RWPE2 (cell line): Measurements from ENCODE around the gene GPR78.

ENCODE experiments used
- ATAC-seq: fragments of 200-7000 bp; cut with Tn5 transposase; 3 replicates; pipeline ENCODE4 v1.9.1; 2021; ENCODE audit warnings: low read depth
- DNase-seq: peaks from one replicate; pipeline ENCODE4 v3.0.0-alpha.2; 2020; ENCODE audit warnings: low spot score
- H3K27ac ChIP-seq: fragments of 450-650 bp; 2 replicates; pipeline ENCODE4 v1.5.1; 2017; ENCODE audit warnings: mild to moderate bottlenecking; ENCODE audit not compliant: poor library complexity, severe bottlenecking
- H3K27me3 ChIP-seq: fragments of 250-450 bp; sonication (Bioruptor Pico); 2 replicates; pipeline ENCODE4 v1.5.1; 2021; ENCODE audit warnings: mild to moderate bottlenecking, moderate library complexity; ENCODE audit not compliant: insufficient read depth, poor library complexity, severe bottlenecking
- H3K36me3 ChIP-seq: fragments of 250-450 bp; sonication (Bioruptor Pico); 2 replicates; pipeline ENCODE4 v1.5.1; 2020; ENCODE audit warnings: low read depth, mild to moderate bottlenecking, moderate library complexity
- H3K4me1 ChIP-seq: fragments of 250-450 bp; sonication (Bioruptor Pico); 2 replicates; pipeline ENCODE4 v1.5.1; 2021; ENCODE audit warnings: mild to moderate bottlenecking, moderate library complexity; ENCODE audit not compliant: insufficient read depth, poor library complexity, severe bottlenecking
- H3K4me3 ChIP-seq: fragments of 250-450 bp; sonication (Bioruptor Pico); 2 replicates; pipeline ENCODE4 v1.5.1; 2021; ENCODE audit warnings: mild to moderate bottlenecking, moderate library complexity; ENCODE audit not compliant: severe bottlenecking
- H3K9me3 ChIP-seq: fragments of 250-450 bp; sonication (Bioruptor Pico); 2 replicates; pipeline ENCODE4 v1.5.1; 2021; ENCODE audit warnings: mild to moderate bottlenecking, moderate library complexity; ENCODE audit not compliant: severe bottlenecking
- TF ChIP-seq, protein P1 (sequence below): fragments of 450-650 bp; IDR thresholded peaks from one replicate; pipeline ENCODE4 v1.5.1; 2017; ENCODE audit warnings: mild to moderate bottlenecking, moderate library complexity; ENCODE audit not compliant: poor library complexity, severe bottlenecking

GPR78 gene

DNA sequence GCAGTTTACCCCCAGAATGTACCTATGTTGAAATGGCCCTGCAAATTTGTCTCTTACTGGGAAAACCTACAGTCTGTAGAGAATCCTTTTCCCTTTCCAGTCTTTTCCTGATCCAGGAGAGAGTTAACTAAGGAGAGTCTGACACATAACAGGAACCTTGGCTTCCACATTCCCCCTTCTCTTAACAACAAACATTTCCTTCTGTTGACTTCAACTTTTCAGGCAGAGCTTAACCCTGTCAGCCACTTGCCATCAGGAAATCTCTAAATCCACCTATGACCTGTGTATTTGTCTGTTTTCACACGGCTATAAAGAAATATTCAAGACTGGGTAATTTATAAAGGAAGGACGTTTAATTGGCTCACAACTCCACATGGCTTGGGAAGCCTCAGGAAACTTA, 45.6 kb upstream of the GPR78 start:
- peak overlapping the region; percentile 48 for H3K27ac ChIP-seq
- H3K36me3 ChIP-seq: no peaks in the 10 kb centered on the region
- H3K9me3 ChIP-seq: peaks cover 2% of the 10 kb centered on the region
- no peaks in the 10 kb centered on the region for H3K27me3 ChIP-seq
- ATAC-seq (no peak), DNase-seq (no peak)
- TF ChIP-seq, protein P1, sequence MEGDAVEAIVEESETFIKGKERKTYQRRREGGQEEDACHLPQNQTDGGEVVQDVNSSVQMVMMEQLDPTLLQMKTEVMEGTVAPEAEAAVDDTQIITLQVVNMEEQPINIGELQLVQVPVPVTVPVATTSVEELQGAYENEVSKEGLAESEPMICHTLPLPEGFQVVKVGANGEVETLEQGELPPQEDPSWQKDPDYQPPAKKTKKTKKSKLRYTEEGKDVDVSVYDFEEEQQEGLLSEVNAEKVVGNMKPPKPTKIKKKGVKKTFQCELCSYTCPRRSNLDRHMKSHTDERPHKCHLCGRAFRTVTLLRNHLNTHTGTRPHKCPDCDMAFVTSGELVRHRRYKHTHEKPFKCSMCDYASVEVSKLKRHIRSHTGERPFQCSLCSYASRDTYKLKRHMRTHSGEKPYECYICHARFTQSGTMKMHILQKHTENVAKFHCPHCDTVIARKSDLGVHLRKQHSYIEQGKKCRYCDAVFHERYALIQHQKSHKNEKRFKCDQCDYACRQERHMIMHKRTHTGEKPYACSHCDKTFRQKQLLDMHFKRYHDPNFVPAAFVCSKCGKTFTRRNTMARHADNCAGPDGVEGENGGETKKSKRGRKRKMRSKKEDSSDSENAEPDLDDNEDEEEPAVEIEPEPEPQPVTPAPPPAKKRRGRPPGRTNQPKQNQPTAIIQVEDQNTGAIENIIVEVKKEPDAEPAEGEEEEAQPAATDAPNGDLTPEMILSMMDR: no peak
- H3K4me1 ChIP-seq: peaks cover 41% of the 10 kb centered on the region
- no peak overlapping the region for H3K4me3 ChIP-seq

DNA sequence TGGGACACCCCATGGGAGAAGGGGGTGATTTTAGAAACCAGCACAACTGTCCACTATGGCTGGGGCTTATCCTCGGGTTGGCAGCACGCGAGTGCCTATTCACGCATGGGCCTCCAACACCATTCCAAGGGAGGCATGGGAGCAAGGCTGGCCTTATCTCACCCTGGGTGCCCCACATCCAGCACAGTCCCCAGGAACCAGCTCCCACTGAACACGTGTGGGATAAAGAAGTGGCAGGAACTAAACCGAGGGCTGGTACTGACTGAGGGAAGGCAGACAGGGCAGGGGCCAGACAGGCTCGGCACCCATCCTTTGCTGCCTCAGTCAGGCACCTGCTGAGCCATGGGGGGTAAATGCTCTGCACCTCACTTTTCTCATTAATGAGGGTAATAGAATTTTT, 43.7 kb upstream of the GPR78 start:
- TF ChIP-seq, protein P1: no peak
- H3K9me3 ChIP-seq: no peaks in the 10 kb centered on the region
- no peak for ATAC-seq
- H3K4me3 ChIP-seq: no peak overlapping the region
- no peaks in the 10 kb centered on the region for H3K36me3 ChIP-seq
- peak; percentile 23 for DNase-seq
- peaks cover 41% of the 10 kb centered on the region for H3K4me1 ChIP-seq
- H3K27me3 ChIP-seq: no peaks in the 10 kb centered on the region
- peak overlapping the region; percentile 55 for H3K27ac ChIP-seq

DNA sequence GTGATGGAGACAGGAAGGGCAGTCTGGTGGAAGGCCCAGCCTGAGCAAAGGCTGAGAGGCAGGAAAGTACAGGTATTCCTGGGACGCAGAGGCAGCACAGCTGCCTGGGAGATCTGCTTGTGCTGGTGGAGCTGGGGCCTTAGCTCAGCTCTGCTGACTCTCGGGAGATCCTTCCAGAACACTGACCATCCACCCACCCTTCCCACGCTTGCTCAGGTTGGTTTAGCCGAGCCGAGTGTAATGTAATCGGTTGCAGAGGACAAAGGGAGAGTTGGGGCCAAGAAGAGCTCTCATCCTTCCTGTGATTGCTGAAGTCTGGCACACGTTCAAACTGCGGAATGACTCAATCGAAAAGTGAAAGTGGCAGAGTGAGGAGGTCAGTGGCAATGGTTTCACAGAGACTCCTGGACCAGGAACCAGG, 43.1 kb upstream of the GPR78 start:
- no peaks in the 10 kb centered on the region for H3K9me3 ChIP-seq
- no peaks in the 10 kb centered on the region for H3K36me3 ChIP-seq
- H3K4me1 ChIP-seq: peaks cover 41% of the 10 kb centered on the region
- H3K27ac ChIP-seq: peak overlapping the region; percentile 55
- TF ChIP-seq, protein P1: no peak
- no peak overlapping the region for H3K4me3 ChIP-seq
- ATAC-seq (peak; percentile 74), DNase-seq (peak; percentile 77)
- H3K27me3 ChIP-seq: no peaks in the 10 kb centered on the region

DNA sequence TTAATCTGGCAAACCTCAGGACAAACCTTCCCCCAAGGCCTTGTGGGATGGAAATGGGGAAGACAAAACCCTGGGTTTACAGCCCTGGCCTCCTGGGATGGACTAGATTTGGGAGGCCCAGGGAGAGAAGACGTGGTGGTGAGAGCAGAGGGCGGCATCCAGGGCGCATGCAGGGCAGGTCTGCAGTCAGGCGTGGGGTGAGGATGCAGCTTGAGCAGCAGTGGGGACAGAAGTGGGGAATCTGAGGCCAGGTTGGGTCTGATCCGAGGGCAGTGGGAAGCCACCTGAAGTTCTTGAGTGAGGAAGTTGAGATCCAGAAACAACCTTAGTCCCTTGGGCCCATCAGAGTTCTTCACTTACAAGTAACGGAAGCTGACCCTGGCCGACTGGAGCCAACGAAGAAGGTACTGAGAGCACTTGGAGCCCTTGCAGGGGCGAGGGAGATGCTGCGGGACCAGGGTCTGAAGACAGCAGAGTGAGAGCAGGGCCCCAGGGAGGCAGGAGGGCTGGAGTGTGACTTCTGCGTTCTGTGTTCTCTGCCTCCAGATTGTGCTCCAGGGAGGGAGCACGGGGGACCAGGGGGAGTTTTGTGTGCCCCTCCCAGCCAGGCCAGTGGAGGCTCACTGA, 42.0 kb upstream of the GPR78 start:
- Histone ChIP-seq H3K36me3 (no peaks in the 10 kb centered on the region), H3K27me3 (no peaks in the 10 kb centered on the region), H3K4me3 (no peak overlapping the region), H3K27ac (peak overlapping the region; percentile 55), H3K4me1 (peaks cover 35% of the 10 kb centered on the region), H3K9me3 (no peaks in the 10 kb centered on the region)
- TF ChIP-seq, protein P1: no peak
- ATAC-seq (no peak), DNase-seq (peak; percentile 49)

DNA sequence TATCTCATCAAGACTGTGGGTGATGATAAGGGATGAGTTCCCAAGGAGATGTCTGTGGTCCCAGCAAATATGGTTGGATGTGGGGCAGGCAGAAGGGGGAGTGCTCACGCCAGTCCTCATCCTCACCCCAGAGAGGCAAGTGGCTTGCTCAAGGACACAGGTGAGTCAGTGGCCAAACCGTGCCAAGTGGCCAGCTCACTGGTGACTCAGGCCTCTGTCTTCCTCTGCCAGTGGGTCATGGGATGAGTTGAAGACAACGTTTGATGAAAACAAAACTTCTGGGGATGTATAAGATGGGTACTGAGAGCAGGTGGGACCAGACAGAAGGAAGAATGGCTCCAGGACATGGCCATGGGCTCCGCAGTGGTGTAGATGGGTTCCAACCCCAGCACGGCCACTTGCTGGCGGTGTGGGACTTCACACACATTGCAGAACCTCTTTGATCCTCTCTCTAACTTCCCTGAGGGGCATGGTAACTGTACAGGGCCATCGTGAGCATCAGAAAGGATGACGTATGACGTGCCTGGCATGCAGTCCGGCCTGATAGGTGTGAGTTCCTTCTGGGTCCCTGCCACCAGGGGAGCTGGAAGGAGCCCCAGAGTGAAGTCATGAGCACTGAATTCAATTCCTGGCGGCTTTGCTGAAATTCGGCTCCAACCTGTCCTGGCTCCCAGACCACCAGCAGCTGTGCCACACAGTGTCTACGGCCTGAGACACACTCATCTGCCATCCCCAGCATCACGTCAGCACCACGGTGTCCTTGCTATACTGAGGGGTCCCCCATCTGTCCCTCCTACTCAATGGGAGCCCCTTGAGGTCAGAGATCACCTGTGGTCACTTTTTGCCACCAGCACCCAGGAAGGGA, 41.3 kb upstream of the GPR78 start:
- H3K27ac ChIP-seq: peak overlapping the region; percentile 55

More for the DNA sequence above, 41.3 kb upstream of the GPR78 start:
- H3K36me3 ChIP-seq: no peaks in the 10 kb centered on the region
- peak; percentile 79 for ATAC-seq
- DNase-seq: peak; percentile 86
- H3K4me1 ChIP-seq: peaks cover 31% of the 10 kb centered on the region
- no peak overlapping the region for H3K4me3 ChIP-seq
- TF ChIP-seq, protein P1: no peak
- no peaks in the 10 kb centered on the region for H3K9me3 ChIP-seq
- H3K27me3 ChIP-seq: no peaks in the 10 kb centered on the region
